Measurements from ENCODE around the gene ALX4. TPM values are rescaled to one million over a fixed set of nuclear protein-coding genes. Genes with fewer than 3 reads are reported as not detected.

Gene ALX4
- polyA plus RNA-seq, 6 donors from 2014 or later, result not detected

GRCh38 chr11:44263738-44264437 is 46.1 kb downstream of the ALX4 start:
- ATAC-seq (ENCODE audit: low read depth in 2 of 2) (no peak), DNase-seq (no peak)
- peaks cover 0 to 14% (median 9%) of the 10 kb centered on the region in 3 donors for H3K27me3 Mint-ChIP-seq
- H3K4me3 Mint-ChIP-seq, result no peak overlapping the region
- no peaks in the 10 kb centered on the region for H3K36me3 Mint-ChIP-seq
- H3K9me3 Mint-ChIP-seq, result no peaks in the 10 kb centered on the region
- H3K27ac Mint-ChIP-seq, result no peak overlapping the region
- no peaks in the 10 kb centered on the region for H3K4me1 Mint-ChIP-seq

DNA sequence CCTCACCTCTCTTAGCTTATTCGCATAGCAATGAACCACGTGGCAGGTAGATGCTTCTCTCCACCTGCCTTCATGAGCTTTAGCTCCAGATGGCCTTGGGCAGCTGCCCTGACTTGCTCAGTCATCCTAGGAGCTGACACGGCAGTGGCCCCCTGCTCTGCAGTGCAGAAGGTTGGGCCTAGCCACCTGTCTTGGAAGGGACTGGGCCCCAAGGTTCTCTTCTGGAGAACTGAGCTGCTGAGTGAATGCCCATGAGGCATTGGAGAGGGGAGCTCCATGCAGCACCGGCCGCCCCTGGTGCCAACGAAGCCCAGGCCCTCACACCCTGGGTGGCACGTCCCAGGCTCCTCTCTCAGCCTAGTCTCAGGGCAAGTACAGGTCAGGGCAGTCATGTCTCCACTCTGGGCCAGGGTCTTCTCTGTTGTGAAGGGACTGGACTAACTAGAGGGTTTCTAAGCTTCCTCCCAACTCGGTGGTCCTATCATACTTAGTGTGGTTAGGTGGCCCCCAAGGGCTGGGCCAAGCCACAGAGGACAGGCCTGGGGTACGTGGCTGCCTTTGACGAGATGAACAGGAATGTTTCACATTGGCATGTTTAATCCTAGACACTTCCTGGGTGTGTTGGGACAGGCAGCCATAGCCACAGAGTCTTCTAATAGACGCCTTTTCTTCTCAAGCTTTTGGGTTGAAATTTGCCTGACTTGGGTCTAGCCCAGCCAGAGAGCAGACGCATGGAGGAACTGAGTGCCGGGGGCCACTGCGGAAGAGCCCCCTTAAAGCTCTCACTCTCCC is 47.9 kb downstream of the ALX4 start:
- H3K27ac Mint-ChIP-seq, result no peak overlapping the region
- H3K9me3 Mint-ChIP-seq, result no peaks in the 10 kb centered on the region
- H3K27me3 Mint-ChIP-seq, result peaks cover 0 to 14% (median 9%) of the 10 kb centered on the region in 3 donors
- H3K4me3 Mint-ChIP-seq, result no peak overlapping the region
- H3K36me3 Mint-ChIP-seq, result no peaks in the 10 kb centered on the region
- ATAC-seq (ENCODE audit: low read depth in 2 of 2) (no peak), DNase-seq (no peak)
- peaks cover 0 to 4% (median 4%) of the 10 kb centered on the region in 3 donors for H3K4me1 Mint-ChIP-seq

DNA sequence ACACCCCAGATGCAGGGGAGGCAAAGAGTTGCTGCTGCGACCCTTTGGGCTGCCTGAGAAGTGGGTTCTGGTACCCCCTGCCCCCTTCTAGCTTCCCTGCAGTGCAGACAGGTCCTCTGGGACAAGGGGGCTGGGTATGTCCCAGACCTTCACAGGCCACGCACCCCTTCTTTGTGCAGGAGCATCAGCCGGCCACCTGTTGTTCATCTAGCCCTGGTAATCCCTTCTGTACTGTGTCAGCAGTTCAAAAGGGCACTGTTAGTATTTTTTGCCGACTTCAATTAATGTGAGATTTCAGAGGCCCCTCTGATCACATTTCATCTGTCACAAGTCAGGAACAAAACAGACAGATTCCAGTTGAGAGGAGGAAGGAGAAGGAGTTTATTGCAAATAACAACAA is 49.9 kb downstream of the ALX4 start:
- Mint-ChIP-seq H3K4me3 (no peak overlapping the region), H3K27me3 (peaks cover 0 to 9% (median 9%) of the 10 kb centered on the region in 3 donors), H3K27ac (no peak overlapping the region), H3K4me1 (peaks cover 0 to 8% (median 4%) of the 10 kb centered on the region in 3 donors), H3K36me3 (no peaks in the 10 kb centered on the region), H3K9me3 (no peaks in the 10 kb centered on the region)
- ATAC-seq (ENCODE audit: low read depth in 2 of 2) (no peak), DNase-seq (no peak)

DNA sequence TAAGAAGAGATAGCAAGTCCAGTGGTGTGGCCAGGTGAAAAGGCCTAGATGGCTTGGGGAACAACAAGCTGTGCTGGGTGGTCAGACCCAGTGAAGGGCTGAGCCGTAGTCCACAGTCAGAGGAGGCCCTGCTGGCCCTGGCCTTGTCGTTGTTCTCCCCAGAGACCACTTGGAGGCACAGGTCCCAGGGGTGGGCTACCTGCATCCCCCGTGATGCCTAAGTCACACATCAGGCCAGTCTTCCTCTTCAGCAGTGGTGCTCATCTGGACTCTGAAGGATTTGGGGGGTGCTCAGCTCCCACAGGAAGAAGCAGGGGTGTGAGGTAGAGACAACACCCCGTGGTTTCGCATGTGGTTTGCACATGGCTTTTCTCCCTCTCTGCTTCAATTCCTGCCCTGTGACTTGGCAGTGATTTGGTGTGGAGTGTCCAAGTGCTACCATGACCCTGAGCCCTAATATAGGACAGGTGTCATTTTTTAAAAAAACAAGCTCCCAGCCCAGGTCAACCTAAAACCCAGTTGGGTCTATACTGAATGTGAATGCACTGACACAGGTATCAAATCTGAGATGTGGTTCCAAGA is 51.0 kb downstream of the ALX4 start:
- ATAC-seq (ENCODE audit: low read depth in 2 of 2) (no peak), DNase-seq (no peak)
- Mint-ChIP-seq H3K27me3 (peaks cover 0 to 9% (median 9%) of the 10 kb centered on the region in 3 donors), H3K36me3 (no peaks in the 10 kb centered on the region), H3K4me1 (peaks cover 0 to 8% (median 4%) of the 10 kb centered on the region in 3 donors), H3K9me3 (peaks cover 0 to 3% (median 0%) of the 10 kb centered on the region in 7 donors), H3K27ac (no peak overlapping the region), H3K4me3 (no peak overlapping the region)

GRCh38 chr11:44258190-44258489 is 51.8 kb downstream of the ALX4 start:
- Mint-ChIP-seq H3K27ac (no peak overlapping the region), H3K36me3 (peaks cover 0 to 1% of the 10 kb centered on the region in 2 donors), H3K27me3 (peaks cover 0 to 7% (median 6%) of the 10 kb centered on the region in 3 donors), H3K4me3 (no peak overlapping the region), H3K4me1 (peaks cover 0 to 8% (median 4%) of the 10 kb centered on the region in 3 donors), H3K9me3 (peaks cover 0 to 11% (median 5%) of the 10 kb centered on the region in 7 donors)
- ATAC-seq (ENCODE audit: low read depth in 2 of 2) (no peak), DNase-seq (no peak)

- Mint-ChIP-seq H3K4me3 (peak overlapping the region in 2 of 8 donors; percentile 57 to 80), H3K4me1 (peaks cover 0 to 8% (median 4%) of the 10 kb centered on the region in 3 donors), H3K27ac (peak overlapping the region in 2 of 6 donors; percentile 46 to 72), H3K27me3 (peaks cover 0 to 1% (median under 1%) of the 10 kb centered on the region in 3 donors), H3K36me3 (peaks cover 5 to 7% of the 10 kb centered on the region in 2 donors), H3K9me3 (peaks cover 6 to 17% (median 9%) of the 10 kb centered on the region in 7 donors)
- ATAC-seq (ENCODE audit: low read depth in 2 of 2), result no peak
- no peak for DNase-seq
Measured at GRCh38 chr11:44257338-44258189, 52.4 kb downstream of the ALX4 start.

DNA sequence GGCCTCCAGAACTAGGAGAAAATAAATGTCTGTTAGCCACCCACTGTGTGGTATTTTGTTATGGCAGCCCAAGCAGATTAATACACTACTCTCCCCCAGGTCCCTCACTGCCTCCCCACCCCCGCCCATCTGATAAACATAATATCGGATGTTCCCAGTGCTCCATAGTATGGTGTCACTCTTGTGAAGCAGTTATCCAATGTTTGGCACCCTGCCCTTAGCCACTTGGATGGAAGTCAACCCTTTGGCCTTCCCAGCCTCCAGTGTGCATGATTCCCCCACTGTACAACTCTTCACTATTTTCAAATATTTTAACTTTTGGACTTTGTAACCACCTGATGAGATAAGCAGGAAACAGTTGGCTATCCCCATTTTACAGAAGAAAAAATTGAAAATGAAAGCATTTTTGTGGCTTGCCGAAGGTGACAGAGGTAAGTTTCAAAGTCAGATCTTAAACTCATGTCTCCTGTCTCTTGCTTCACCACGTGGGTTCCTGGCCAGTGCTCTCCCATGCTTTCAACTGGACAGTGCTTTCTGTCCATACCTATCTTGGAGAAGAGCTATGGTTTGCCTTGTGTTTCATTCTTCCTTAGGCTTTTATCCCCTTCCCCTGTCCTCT is 53.2 kb downstream of the ALX4 start:
- ATAC-seq (ENCODE audit: low read depth in 2 of 2), result no peak
- Mint-ChIP-seq H3K4me1 (peaks cover 0 to 8% (median 4%) of the 10 kb centered on the region in 3 donors), H3K36me3 (peaks cover 13 to 15% of the 10 kb centered on the region in 2 donors), H3K4me3 (peak overlapping the region in 1 of 8 donors; percentile 80), H3K9me3 (peaks cover 13 to 25% (median 17%) of the 10 kb centered on the region in 7 donors), H3K27me3 (no peaks in the 10 kb centered on the region), H3K27ac (no peak overlapping the region)
- DNase-seq, result no peak

- Mint-ChIP-seq H3K36me3 (peaks cover 19 to 23% of the 10 kb centered on the region in 2 donors), H3K27me3 (no peaks in the 10 kb centered on the region), H3K4me1 (peaks cover 0 to 8% (median 4%) of the 10 kb centered on the region in 3 donors), H3K4me3 (no peak overlapping the region), H3K27ac (no peak overlapping the region), H3K9me3 (peaks cover 15 to 34% (median 20%) of the 10 kb centered on the region in 7 donors)
- DNase-seq (no peak), ATAC-seq (ENCODE audit: low read depth in 2 of 2) (no peak)
Measured at GRCh38 chr11:44255406-44256071, 54.4 kb downstream of the ALX4 start.

DNA sequence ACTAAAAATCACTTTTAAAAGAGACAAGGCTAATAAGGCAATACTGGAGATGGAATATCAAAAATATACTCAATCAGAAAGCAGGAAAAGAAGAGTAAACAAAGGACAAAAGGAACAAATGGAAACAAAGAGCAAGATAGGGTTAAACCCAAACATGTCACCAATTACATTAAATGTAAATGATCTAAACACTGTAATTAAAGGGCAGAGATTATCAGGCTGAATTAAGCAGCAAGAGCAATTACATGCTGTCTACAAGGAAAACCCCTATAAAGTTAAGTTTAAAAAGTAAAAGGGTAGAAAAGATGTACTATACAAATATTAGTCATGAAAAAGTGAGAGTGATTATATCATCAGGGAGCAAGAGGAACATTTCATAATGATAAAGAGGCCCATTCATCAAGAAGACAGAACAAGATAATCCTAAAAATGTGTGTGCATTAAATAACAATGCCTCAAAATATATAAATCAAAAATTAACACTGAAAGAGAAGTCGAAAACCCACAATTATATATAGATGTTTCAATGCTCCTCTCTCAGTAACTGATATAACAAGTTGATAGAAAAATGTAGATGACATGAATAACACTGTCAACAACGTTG is 56.8 kb downstream of the ALX4 start:
- H3K27ac Mint-ChIP-seq, result peak overlapping the region in 1 of 6 donors; percentile 24
- H3K27me3 Mint-ChIP-seq, result no peaks in the 10 kb centered on the region
- ATAC-seq (ENCODE audit: low read depth in 2 of 2), result no peak
- peaks cover 19 to 35% of the 10 kb centered on the region in 2 donors for H3K36me3 Mint-ChIP-seq
- no peak overlapping the region for H3K4me3 Mint-ChIP-seq
- H3K4me1 Mint-ChIP-seq, result peaks cover 0 to 8% (median 4%) of the 10 kb centered on the region in 3 donors
- H3K9me3 Mint-ChIP-seq, result peaks cover 15 to 34% (median 20%) of the 10 kb centered on the region in 7 donors
- no peak for DNase-seq

GRCh38 chr11:44250421-44250820 is 59.5 kb downstream of the ALX4 start:
- peaks cover 0 to under 1% (median 0%) of the 10 kb centered on the region in 3 donors for H3K4me1 Mint-ChIP-seq
- no peak for ATAC-seq (ENCODE audit: low read depth in 2 of 2)
- no peak for DNase-seq
- no peak overlapping the region for H3K4me3 Mint-ChIP-seq
- H3K36me3 Mint-ChIP-seq, result peaks cover 19 to 37% of the 10 kb centered on the region in 2 donors
- no peak overlapping the region for H3K27ac Mint-ChIP-seq
- H3K9me3 Mint-ChIP-seq, result peaks cover 15 to 34% (median 20%) of the 10 kb centered on the region in 7 donors
- H3K27me3 Mint-ChIP-seq, result no peaks in the 10 kb centered on the region

DNA sequence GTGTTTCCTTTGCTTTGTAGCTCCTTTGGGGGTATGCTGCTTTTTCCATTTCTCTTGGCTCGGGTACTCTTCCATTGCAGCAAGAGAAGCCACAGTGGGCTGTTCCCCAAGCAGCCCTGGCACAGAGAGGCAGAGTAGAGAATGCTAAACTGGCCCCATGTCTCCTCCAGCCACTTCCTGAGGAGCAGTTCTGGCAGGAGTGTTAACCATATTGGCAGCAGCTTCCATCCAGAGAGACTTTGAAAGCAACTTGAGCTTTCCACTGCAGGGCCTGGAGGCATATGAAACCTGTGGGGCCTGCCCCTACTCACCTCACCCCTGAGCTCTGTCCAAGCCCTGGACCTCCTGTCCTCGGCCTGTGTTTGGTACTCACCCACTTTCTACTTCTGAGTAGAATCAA is 61.8 kb downstream of the ALX4 start:
- Mint-ChIP-seq H3K9me3 (peaks cover 13 to 23% (median 15%) of the 10 kb centered on the region in 7 donors), H3K36me3 (peaks cover 37 to 54% of the 10 kb centered on the region in 2 donors), H3K4me3 (no peak overlapping the region), H3K27me3 (no peaks in the 10 kb centered on the region), H3K27ac (peak overlapping the region in 1 of 6 donors; percentile 37), H3K4me1 (no peaks in the 10 kb centered on the region)
- DNase-seq, result no peak
- ATAC-seq (ENCODE audit: low read depth in 2 of 2), result no peak

- Mint-ChIP-seq H3K36me3 (peaks cover 31 to 48% of the 10 kb centered on the region in 2 donors), H3K9me3 (peaks cover 7 to 17% (median 10%) of the 10 kb centered on the region in 7 donors), H3K4me1 (no peaks in the 10 kb centered on the region), H3K27me3 (no peaks in the 10 kb centered on the region), H3K27ac (peak overlapping the region in 2 of 6 donors; percentile 60 to 65), H3K4me3 (no peak overlapping the region)
- no peak for ATAC-seq (ENCODE audit: low read depth in 2 of 2)
- no peak for DNase-seq
Measured at GRCh38 chr11:44247508-44247907, 62.4 kb downstream of the ALX4 start.
